Measurements from ENCODE around the gene DMXL1. TPM values are rescaled to one million over a fixed set of nuclear protein-coding genes. Genes with fewer than 3 reads are reported as not detected.

The DMXL1 gene
- total and polyA plus RNA-seq, 2 experiments from 2014 or later, result 28.4 to 41.7 TPM

- no peak for DNase-seq (ENCODE audit: low spot score)
- peaks cover 2% of the 10 kb centered on the region; the same call in 1 of the 3 replicates for H3K36me3 Mint-ChIP-seq (ENCODE audit: low read depth)
- H3K4me2 ChIP-seq, result no peak overlapping the region
These were observed 217.6 kb downstream of the DMXL1 start for GRCh38 chr5:119288379-119289033.

More at GRCh38 chr5:119288379-119289033, 217.6 kb downstream of the DMXL1 start:
- Mint-ChIP-seq H3K27me3 (ENCODE audit: insufficient read depth, low read depth, poor library complexity) (no peaks in the 10 kb centered on the region), H3K4me1 (peaks cover 27% of the 10 kb centered on the region), H3K9me3 (no peaks in the 10 kb centered on the region), H3K27ac (no peak overlapping the region), H3K4me3 (no peak overlapping the region)
- TF ChIP-seq REST (IDR thresholded peaks at IDR 0.05; ENCODE audit: unreplicated experiment), result no peak
- TF ChIP-seq POLR2AphosphoS5 (IDR thresholded peaks at IDR 0.05; ENCODE audit: low read depth), result no peak
- no peak for TF ChIP-seq ZNF114 (CRISPR knock-in tag; IDR thresholded peaks at IDR 0.05)
- TF ChIP-seq EZH2 (IDR thresholded peaks at IDR 0.05; ENCODE audit: low read depth, unreplicated experiment), result no peak
- no peak for TF ChIP-seq JUNB (IDR thresholded peaks at IDR 0.05; ENCODE audit: unreplicated experiment)
- no peak for TF ChIP-seq ZNF462 (CRISPR knock-in tag; IDR thresholded peaks at IDR 0.05)
- no peak overlapping the region for H3K4me3 ChIP-seq
- no peaks in the 10 kb centered on the region for H3K9me2 ChIP-seq (ENCODE audit: insufficient read depth)
- H3K4me1 ChIP-seq (ENCODE audit: insufficient read depth), result peaks cover 21% of the 10 kb centered on the region
- H3K79me2 ChIP-seq (replicated peaks; ENCODE audit: insufficient read depth), result 0 out of 2 replicates have a peak, but pooled peaks cover 3% of the 10 kb centered on the region
- no peaks in the 10 kb centered on the region for H3K36me3 ChIP-seq (ENCODE audit: insufficient read depth)
- no peak overlapping the region for H3K27ac ChIP-seq (ENCODE audit: low read depth)
- 0 out of 2 replicates have a peak, but pooled peaks cover 3% of the 10 kb centered on the region for H3F3A ChIP-seq (replicated peaks; ENCODE audit: low read depth)
- H4K20me1 ChIP-seq (replicated peaks; ENCODE audit: insufficient read depth), result no peaks in the 10 kb centered on the region
- H3K27me3 ChIP-seq (ENCODE audit: insufficient read depth), result no peaks in the 10 kb centered on the region
- no peak overlapping the region for H2AFZ ChIP-seq
- no peak for ATAC-seq
